NCI-H1105 (cell line): Measurements from ENCODE around the gene CYP4F11.
"Not testable (repeated sequence)": the region's sequence is repeated elsewhere in the genome, so short reads cannot be mapped to it uniquely, and the experiment has no call there.

ENCODE experiments used
- DNase-seq: peaks from one replicate; lab custom pipeline; 2025; lab: John Stamatoyannopoulos, UW

The CYP4F11 gene

DNA sequence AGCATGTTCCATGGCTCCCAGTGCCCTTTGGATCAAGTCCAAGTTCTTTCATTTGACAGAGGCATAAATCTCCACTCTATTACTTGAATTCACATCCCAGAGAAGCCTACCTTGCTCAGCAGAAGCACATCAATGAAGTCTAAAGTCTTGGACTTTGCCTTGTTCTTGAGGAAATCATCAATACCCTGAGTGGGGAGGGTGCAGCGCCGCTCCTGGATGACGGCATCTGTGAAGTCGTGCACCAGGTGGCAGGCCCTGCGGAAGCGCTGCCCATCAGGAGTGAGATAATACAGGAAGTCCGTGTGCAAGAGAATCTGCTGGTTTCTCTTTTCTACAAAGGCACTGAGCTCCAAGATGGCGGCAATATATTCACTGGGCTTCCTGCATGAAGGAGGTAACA is 10.6 kb downstream of the CYP4F11 start:
- no peak for DNase-seq

GRCh38 chr19:15922021-15922420 is 12.3 kb downstream of the CYP4F11 start:
- no peak for DNase-seq

- no peak for DNase-seq
These were observed 15.1 kb downstream of the CYP4F11 start for GRCh38 chr19:15919243-15919642.

- no peak for DNase-seq
These were observed 19.2 kb downstream of the CYP4F11 start for GRCh38 chr19:15915109-15915508.

DNA sequence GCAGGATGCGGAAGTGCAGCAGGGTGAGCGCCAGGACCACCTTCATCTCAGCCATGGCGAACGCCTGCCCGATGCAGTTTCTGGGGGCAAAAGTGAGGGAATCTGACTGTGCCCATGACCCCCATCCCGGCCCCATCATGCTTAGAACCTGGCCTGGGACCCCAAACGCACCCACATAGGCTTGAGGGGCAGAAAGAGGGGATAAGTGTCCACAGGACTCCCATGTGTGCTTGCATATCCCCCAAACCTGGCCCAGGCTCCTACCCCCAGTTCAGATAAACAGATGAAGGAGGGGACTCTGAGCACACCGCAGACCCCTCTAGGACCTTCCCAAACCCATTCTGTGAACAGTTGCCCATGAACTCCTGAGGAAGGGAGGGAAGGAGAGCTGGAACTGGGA is 20.5 kb downstream of the CYP4F11 start:
- DNase-seq = no peak

- DNase-seq = no peak
These were observed 20.9 kb downstream of the CYP4F11 start for GRCh38 chr19:15913384-15913783.

GRCh38 chr19:15911599-15912235 is 22.6 kb downstream of the CYP4F11 start:
- DNase-seq = no peak

GRCh38 chr19:15905026-15905425 is 29.3 kb downstream of the CYP4F11 start:
- no peak for DNase-seq

- DNase-seq = not testable (repeated sequence)
These were observed 31.4 kb downstream of the CYP4F11 start for GRCh38 chr19:15902898-15903297.

DNA sequence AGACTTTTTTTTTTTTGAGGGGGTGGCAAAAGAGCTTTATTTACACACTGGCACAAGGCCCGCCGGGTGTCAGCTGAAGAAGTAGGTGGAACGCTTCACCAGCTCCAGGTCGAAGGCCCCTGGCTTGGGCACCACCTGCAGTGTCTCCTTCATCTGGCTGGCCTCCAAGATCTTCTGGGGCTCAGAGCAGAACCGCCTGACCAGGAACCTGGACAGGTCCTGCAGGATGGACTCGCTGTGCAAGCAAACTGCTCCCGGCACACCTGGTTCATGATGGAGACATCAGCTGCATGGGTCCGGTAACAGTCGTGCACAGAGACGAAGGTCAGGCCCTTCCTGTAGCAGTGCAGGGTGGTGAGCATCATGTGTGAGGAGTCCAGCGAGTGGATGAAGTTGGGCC is 32.1 kb downstream of the CYP4F11 start:
- DNase-seq = no peak

- DNase-seq = no peak
These were observed 33.8 kb downstream of the CYP4F11 start for GRCh38 chr19:15900504-15900903.

DNA sequence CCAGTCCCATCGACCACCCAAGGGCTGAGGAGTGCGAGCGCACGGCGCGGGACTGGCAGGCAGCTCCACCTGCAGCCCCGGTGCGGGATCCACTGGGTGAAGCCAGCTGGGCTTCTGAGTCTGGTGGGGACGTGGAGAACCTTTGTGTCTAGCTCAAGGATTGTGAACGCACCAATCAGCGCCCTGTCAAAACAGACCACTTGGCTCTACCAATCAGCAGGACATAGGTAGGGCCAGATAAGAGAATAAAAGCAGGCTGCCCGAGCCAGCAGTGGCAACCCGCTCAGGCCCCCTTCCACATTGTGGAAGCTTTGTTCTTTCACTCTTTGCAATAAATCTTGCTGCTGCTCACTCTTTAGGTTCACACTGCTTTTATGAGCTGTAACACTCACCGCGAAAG is 34.3 kb downstream of the CYP4F11 start:
- not testable (repeated sequence) for DNase-seq

GRCh38 chr19:15899561-15899960 is 34.8 kb downstream of the CYP4F11 start:
- not testable (repeated sequence) for DNase-seq

GRCh38 chr19:15897738-15898276 is 36.5 kb downstream of the CYP4F11 start, which contains the start of gene CYP4F2:
Gene CYP4F2, minus strand, starts transcription at chr19:15898074. Its CDS starts 463 bp downstream, at chr19:15897611.
- DNase-seq = no peak

- DNase-seq = no peak
These were observed 37.1 kb downstream of the CYP4F11 start for GRCh38 chr19:15897026-15897737.

GRCh38 chr19:15895876-15896430 is 38.4 kb downstream of the CYP4F11 start:
- no peak for DNase-seq

GRCh38 chr19:15894359-15894758 is 40.0 kb downstream of the CYP4F11 start:
- no peak for DNase-seq

DNA sequence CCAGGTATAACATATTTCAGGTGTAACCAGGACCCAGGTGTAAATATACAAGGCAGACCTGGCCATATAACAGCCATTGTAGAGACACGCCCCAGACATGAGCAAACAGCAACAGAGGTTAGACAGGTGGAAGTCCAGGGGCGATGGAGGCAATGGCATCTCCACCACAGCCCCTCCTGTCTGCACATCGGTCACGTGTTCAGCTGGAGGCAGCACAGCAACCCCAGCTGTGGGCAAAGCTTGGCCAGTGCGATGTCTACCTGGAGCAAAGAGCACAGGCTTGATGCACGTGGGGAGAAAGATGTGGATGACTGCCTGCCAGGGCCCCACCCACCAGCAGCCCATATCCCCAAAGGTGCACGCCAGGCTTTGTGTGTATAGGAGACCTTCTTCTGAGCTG is 40.9 kb downstream of the CYP4F11 start:
- DNase-seq = no peak

DNA sequence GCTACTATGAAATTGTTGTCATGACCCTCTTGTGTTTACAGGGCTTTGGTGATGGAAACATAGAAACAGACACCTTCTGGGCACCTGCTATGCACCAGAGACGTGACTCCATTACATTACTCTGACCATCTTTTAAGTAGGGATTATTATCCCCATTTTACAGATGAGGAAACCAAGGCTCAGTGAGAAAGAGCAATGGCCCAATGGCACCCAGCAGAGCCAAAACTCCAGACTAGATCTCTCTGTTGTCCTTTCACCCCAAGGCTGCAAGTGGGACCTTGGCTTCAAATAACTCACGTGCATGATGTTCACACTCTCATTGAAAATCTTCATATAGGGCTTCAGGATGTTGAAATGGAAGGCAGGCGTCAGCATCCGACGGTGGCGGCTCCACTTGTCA is 42.3 kb downstream of the CYP4F11 start:
- no peak for DNase-seq

DNA sequence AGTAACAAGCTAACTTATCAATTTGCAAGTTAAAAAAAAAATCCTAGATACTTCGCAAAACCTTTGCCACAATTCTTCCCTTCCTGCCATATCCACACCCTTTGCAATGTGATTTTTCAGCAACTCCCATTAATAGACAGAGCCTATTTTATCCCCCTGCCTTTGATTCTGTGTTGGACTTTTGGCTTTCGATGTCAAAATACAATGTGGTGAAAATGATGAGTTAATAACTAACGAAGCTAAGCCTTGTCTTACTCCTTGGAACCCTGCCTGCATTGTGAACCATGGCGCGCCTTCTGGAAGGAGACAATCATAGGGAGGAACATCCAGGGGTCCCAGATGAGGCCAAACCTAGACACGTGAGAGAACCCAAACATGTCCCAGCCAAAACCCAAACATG is 42.9 kb downstream of the CYP4F11 start:
- no peak for DNase-seq

DNA sequence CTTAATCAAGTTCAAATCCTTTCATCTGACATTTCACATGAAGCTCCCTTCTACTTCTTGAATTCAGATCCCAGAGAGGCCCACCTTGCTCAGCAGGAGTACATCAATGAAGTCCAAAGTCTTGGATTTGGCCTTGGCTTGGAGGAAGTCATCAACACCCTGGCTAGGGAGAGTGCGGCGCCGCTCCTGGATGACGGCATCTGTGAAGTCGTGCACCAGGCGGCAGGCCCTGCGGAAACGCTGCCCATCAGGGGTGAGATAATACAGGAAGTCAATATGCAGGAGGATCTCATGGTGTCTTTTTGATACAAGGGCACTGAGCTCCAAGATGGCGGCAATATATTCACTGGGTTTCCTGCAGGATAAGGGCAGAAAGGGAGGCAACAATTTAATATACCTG is 45.0 kb downstream of the CYP4F11 start:
- not testable (repeated sequence) for DNase-seq

- DNase-seq = no peak
These were observed 48.4 kb downstream of the CYP4F11 start for GRCh38 chr19:15885919-15886318.

- no peak for DNase-seq
These were observed 49.2 kb downstream of the CYP4F11 start for GRCh38 chr19:15885167-15885566.
